Stomach (tissue), 9 donors: ENCODE results near the gene PTPRT. TPM values are rescaled to one million over a fixed set of nuclear protein-coding genes. Genes with fewer than 3 reads are reported as not detected.

Experiments
- DNase-seq, 2 donors: peaks; one replicate each; pipeline versions ENCODE4 v3.0.0 to v3.0.0-alpha.2; 2013 to 2019
- H3K27ac ChIP-seq, 5 donors: fragments of 200-600 bp in 4 of 5; sonication (generic) in 4 of 5; one replicate each; pipeline ENCODE4 v1.5.1; 2013 to 2019; ENCODE audit warnings: mild to moderate bottlenecking in 1 of 5, moderate library complexity in 1 of 5
- H3K27me3 ChIP-seq, 3 donors: fragments of 200-600 bp; sonication (generic); one replicate each; pipeline ENCODE4 v1.5.1; 2017 to 2019; ENCODE audit warnings: mixed run types in 1 of 3
- H3K36me3 ChIP-seq, 4 donors: fragments of 200-600 bp; sonication (generic); 1 replicate in 3 of 4; 2 replicates in 1 of 4; pipeline ENCODE4 v1.5.1; 2016 to 2019
- H3K4me1 ChIP-seq, 4 donors: fragments of 200-600 bp; sonication (generic); one replicate each; pipeline ENCODE4 v1.5.1; 2016 to 2019
- H3K4me3 ChIP-seq, 4 donors: fragments of 200-600 bp; sonication (generic) in 3 of 4; one replicate each; pipeline ENCODE4 v1.5.1; 2016 to 2019; ENCODE audit warnings: mild to moderate bottlenecking in 1 of 4
- H3K9me3 ChIP-seq, 4 donors: fragments of 200-600 bp; sonication (generic); one replicate each; pipeline ENCODE4 v1.5.1; 2016 to 2019
- CTCF ChIP-seq, 7 experiments: fragments of 450-650 bp in 4 of 7; fragments of 200-600 bp in 3 of 7; sonication (generic) in 3 of 7; IDR thresholded peaks; one replicate each; pipeline ENCODE4 v1.5.1; 2016 to 2019; ENCODE audit warnings: antibody characterized with exemption in 7 of 7, control low read depth in 2 of 7, mild to moderate bottlenecking in 1 of 7
- EP300 ChIP-seq: sonication (generic); formaldehyde crosslinking; IDR thresholded peaks from one replicate; pipeline ENCODE4 v1.6.1; 2017; ENCODE audit warnings: antibody characterized with exemption
- POLR2A ChIP-seq, 4 donors: fragments of 450-650 bp; IDR thresholded peaks; one replicate each; pipeline ENCODE4 v1.6.1; 2016; ENCODE audit warnings: antibody characterized with exemption in 4 of 4, control low read depth in 2 of 4, mild to moderate bottlenecking in 1 of 4, moderate library complexity in 1 of 4
- POLR2AphosphoS5 ChIP-seq, 3 donors: sonication (generic); formaldehyde crosslinking; IDR thresholded peaks; one replicate each; pipeline ENCODE4 v1.6.1; 2016; ENCODE audit warnings: antibody characterized with exemption in 3 of 3
- WGBS, 5 donors: extraction: QIAGEN DNeasy Blood & Tissue Kit in 3 of 5; methylation state at CpG; one replicate each; pipeline versions ENCODE4 v1.1.5 to v1.1.7; 2013 to 2018; 5-methylcytosine and 5-hydroxymethylcytosine counted together
- intact Hi-C: fragments of 100-400 bp; cut with DNase I; formaldehyde crosslinking; loops from one replicate; pipeline ENCODE4 v1.15.1; 2023; ENCODE audit warnings: low total_unique reads
- polyA plus RNA-seq, 3 donors: library from polyadenylated mRNA; stranded (reverse); fragments of 200-250 nt; gene quantifications; one replicate each; pipeline ENCODE4 v1.2.3, GENCODE V29; 2013
- total RNA-seq, 5 donors: library from RNA; depleted of rRNA; stranded (reverse); fragments of >200 nt; gene quantifications; one replicate each; pipeline versions ENCODE4 v1.1.0 to v1.2.3, GENCODE V29; 2014 to 2016
- donor health status: healthy with polysubstance abuse.
- donor health status: Bipolar disorder and iron deficiency.
- donor health status: healthy.

PTPRT gene
- total and polyA plus RNA-seq, 8 donors = 0.05 to 11.6 (median 1.7) TPM; not detected in 2

DNA sequence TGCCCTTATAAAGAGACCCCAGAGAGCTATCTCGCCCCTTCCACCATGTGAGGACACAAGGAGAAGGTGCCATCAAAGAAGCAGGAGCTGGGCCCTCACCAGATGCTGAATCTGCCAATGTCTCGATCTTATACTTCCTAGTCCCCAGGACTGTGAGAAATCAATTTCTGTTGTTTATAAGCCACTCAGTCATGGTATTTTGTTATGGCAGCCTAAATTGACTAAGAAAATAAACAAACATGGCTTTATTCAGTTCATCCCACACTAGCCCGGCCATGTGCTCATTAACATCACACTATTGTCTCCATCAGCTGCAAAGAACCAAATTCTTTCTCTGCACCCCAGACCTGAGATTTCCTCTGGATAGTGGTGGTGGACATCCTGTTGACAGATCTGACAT lies 302.4 kb downstream of the PTPRT start:
- Histone ChIP-seq H3K9me3 (peaks cover 0 to 8% (median 0%) of the 10 kb centered on the region in 4 donors), H3K27ac (no peak overlapping the region), H3K4me1 (no peaks in the 10 kb centered on the region), H3K4me3 (no peak overlapping the region), H3K27me3 (no peaks in the 10 kb centered on the region), H3K36me3 (no peaks in the 10 kb centered on the region)
- 64 to 79% (median 73%) methylated on average over 3 of the region's 3 CpGs for WGBS, 5 donors
- no peak for DNase-seq
- intact Hi-C loops = no loop called here
- TF ChIP-seq POLR2AphosphoS5 (IDR thresholded peaks at IDR 0.05) = no peak

DNA sequence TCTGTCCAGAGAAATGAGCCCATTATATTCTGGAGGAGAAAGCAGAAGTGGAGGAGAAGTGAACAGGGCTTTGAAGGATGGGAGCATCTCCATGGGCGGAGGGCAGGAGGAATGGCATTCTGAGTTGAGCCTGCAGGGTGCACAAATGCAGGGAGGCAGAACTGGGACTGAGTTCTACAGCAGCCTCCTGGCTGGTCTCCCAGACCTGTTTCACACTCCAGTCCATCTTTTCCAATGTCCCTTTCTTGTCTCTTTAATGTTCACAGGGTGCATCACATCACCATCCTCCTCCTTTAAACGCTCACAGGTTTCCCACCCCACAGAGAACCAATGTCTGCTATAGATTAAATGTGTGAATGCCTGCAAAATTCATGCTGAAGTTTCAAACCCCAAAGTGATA lies 302.9 kb downstream of the PTPRT start:
- H3K36me3 ChIP-seq = no peaks in the 10 kb centered on the region
- H3K4me3 ChIP-seq = no peak overlapping the region
- no peak overlapping the region for H3K27ac ChIP-seq
- intact Hi-C loops = no loop called here
- TF ChIP-seq EP300 = no peak
- TF ChIP-seq POLR2A (IDR thresholded peaks at IDR 0.05) = no peak
- no peak for TF ChIP-seq POLR2AphosphoS5 (IDR thresholded peaks at IDR 0.05)
- TF ChIP-seq CTCF (IDR thresholded peaks at IDR 0.05) = no peak
- 64 to 83% (median 77%) methylated on average over 2 of the region's 2 CpGs for WGBS, 5 donors
- no peaks in the 10 kb centered on the region for H3K27me3 ChIP-seq
- no peak for DNase-seq
- H3K9me3 ChIP-seq = peaks cover 0 to 8% (median 0%) of the 10 kb centered on the region in 4 donors
- H3K4me1 ChIP-seq = no peaks in the 10 kb centered on the region

DNA sequence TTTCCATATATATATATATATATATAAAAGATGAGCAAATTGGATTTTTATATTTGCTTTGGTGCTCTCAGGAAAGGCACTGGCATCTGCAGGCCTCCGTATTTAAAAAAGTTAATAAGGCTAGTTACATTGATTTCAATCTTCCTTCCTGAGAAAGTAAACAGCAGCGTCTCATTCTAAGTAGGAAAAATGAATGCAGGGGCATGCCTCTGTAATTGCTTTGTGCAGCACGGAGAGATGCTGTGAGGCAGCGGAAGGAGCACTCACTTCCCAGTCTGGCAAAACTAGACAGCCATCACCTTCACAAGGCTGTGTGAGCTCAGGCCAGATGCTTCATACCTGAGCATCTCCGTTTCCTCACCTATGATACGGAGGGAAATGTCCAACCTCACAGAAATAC lies 303.7 kb downstream of the PTPRT start:
- H3K4me1 ChIP-seq = no peaks in the 10 kb centered on the region
- H3K27me3 ChIP-seq = no peaks in the 10 kb centered on the region
- WGBS, 5 donors = 54 to 64% (median 62%) methylated on average over 6 of the region's 6 CpGs
- H3K9me3 ChIP-seq = peaks cover 0 to 7% (median 0%) of the 10 kb centered on the region in 4 donors
- no peak overlapping the region for H3K27ac ChIP-seq
- no peaks in the 10 kb centered on the region for H3K36me3 ChIP-seq
- intact Hi-C loops = no loop called here
- no peak for DNase-seq
- TF ChIP-seq POLR2A (IDR thresholded peaks at IDR 0.05) (no peak), CTCF (IDR thresholded peaks at IDR 0.05) (no peak), EP300 (no peak)
- no peak overlapping the region for H3K4me3 ChIP-seq

- TF ChIP-seq POLR2AphosphoS5 (IDR thresholded peaks at IDR 0.05) = no peak
- TF ChIP-seq POLR2A (IDR thresholded peaks at IDR 0.05) = no peak
- TF ChIP-seq CTCF (IDR thresholded peaks at IDR 0.05) = no peak
- no peak for TF ChIP-seq EP300
- 50 to 68% (median 55%) methylated on average over 2 of the region's 2 CpGs for WGBS, 5 donors
- H3K9me3 ChIP-seq = no peaks in the 10 kb centered on the region
- no peak for DNase-seq
- H3K27ac ChIP-seq = no peak overlapping the region
- H3K27me3 ChIP-seq = no peaks in the 10 kb centered on the region
- intact Hi-C loops = no loop called here
- no peaks in the 10 kb centered on the region for H3K4me1 ChIP-seq
- no peak overlapping the region for H3K4me3 ChIP-seq
- H3K36me3 ChIP-seq = no peaks in the 10 kb centered on the region
Measured at GRCh38 chr20:42875581-42875980, 314.1 kb downstream of the PTPRT start.

DNA sequence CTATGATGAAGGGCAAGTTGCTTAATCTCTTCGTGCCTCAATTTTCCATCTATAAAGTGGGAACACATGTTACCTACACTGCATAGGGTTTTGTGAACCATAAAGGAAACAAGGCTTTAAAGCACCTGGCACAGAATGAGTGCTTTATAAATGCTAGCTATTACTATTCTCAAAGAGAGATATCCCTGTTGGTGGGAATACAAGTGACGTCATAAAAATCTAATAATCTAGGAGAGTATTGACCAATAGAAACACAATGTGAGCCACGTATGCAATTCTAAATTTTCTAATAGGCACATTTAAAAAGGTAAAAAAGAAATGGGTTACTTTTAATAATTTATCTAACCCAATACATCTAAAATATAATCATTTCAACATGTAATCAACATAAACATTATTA lies 316.4 kb downstream of the PTPRT start:
- H3K4me1 ChIP-seq = no peaks in the 10 kb centered on the region
- intact Hi-C loops = no loop called here
- TF ChIP-seq POLR2AphosphoS5 (IDR thresholded peaks at IDR 0.05) (no peak), POLR2A (IDR thresholded peaks at IDR 0.05) (no peak), EP300 (no peak), CTCF (IDR thresholded peaks at IDR 0.05) (no peak)
- 68 to 90% (median 72%) methylated on average over 3 of the region's 3 CpGs for WGBS, 5 donors
- no peak overlapping the region for H3K27ac ChIP-seq
- H3K9me3 ChIP-seq = no peaks in the 10 kb centered on the region
- H3K4me3 ChIP-seq = no peak overlapping the region
- no peaks in the 10 kb centered on the region for H3K27me3 ChIP-seq
- no peaks in the 10 kb centered on the region for H3K36me3 ChIP-seq
- no peak for DNase-seq
